B cell (primary cell): ENCODE measurements around the gene RGS9BP.

ENCODE experiments used
- EZH2 ChIP-seq: IDR thresholded peaks from 2 replicates; pipeline ENCODE4 v1.6.1; 2012; ENCODE audit warnings: borderline replicate concordance, low read depth, mild to moderate bottlenecking, moderate library complexity, low read length; ENCODE audit not compliant: insufficient read depth, poor library complexity, severe bottlenecking
- TF ChIP-seq, protein P1 (sequence below): fragments of 200-600 bp; IDR thresholded peaks from one replicate; pipeline ENCODE4 v1.8.0; 2022; ENCODE audit warnings: antibody characterized with exemption, mild to moderate bottlenecking

DNA sequence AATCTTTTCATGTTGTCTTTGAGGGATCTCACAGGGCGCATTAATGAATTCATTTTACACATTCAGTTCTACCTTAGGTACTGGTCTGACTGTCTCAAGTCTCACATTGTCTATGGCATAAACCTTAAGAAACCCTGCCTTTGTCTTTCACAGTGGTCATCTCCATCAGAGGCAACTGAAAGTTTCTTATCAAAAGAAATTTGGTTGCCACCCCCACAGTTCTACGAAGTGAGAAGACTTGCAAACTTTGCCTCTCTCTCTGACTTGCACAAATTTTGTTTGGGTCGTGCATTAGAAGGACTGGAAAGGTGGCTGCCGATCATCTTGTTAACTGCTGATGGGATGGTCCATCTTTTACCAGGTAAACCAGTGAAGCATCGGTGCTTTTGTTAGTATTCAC lies 33.4 kb downstream of the RGS9BP start:
- TF ChIP-seq, protein P1, sequence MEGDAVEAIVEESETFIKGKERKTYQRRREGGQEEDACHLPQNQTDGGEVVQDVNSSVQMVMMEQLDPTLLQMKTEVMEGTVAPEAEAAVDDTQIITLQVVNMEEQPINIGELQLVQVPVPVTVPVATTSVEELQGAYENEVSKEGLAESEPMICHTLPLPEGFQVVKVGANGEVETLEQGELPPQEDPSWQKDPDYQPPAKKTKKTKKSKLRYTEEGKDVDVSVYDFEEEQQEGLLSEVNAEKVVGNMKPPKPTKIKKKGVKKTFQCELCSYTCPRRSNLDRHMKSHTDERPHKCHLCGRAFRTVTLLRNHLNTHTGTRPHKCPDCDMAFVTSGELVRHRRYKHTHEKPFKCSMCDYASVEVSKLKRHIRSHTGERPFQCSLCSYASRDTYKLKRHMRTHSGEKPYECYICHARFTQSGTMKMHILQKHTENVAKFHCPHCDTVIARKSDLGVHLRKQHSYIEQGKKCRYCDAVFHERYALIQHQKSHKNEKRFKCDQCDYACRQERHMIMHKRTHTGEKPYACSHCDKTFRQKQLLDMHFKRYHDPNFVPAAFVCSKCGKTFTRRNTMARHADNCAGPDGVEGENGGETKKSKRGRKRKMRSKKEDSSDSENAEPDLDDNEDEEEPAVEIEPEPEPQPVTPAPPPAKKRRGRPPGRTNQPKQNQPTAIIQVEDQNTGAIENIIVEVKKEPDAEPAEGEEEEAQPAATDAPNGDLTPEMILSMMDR: no peak
- TF ChIP-seq EZH2: no peak
